Superior temporal gyrus (tissue), 1 donor: ENCODE results near the gene ANTKMT.
A peak's percentile ranks its signal among the peaks of the same experiment; 100 is the strongest.
"Not testable (repeated sequence)": the region's sequence is repeated elsewhere in the genome, so short reads cannot be mapped to it uniquely, and the experiment has no call there.

Experiments
- DNase-seq: peaks from one replicate; pipeline ENCODE4 v3.0.0-alpha.2; 2016; ENCODE audit errors: extremely low spot score

The ANTKMT gene

DNA sequence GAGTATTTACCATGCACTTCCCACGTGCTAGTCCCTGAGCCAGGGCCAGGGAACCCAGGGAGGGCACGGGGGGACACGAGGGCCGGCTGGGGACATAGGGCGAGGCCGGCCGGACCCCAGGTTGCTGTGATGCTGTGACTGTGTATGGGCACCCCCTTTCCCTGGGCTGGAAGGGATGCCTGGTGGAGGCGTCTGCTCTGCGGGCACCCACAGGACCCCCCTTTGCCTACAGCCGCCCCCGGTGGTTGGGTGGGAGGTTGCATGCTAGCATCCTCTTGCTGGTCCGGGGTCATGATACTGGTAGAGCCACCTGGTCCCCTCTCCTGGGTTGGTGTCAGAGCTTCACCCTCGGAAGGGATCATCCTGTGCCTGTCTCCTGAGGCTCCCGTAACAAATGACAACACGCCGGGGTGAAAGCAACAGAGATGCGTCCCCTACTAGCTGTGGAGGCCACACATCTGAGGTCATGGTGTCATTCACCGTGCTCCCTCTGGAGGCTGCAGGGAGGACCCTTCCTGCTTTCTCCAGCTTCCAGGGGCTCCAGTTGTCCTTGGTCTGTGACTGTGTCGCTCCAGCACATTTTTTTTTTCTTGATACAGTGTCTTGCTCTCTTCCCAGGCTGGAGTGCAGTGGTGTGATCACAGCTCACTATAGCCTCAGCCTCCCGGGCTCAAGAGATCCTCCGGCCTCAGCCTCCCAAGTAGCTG lies 23.0 kb downstream of the ANTKMT start:
- no peak for DNase-seq

DNA sequence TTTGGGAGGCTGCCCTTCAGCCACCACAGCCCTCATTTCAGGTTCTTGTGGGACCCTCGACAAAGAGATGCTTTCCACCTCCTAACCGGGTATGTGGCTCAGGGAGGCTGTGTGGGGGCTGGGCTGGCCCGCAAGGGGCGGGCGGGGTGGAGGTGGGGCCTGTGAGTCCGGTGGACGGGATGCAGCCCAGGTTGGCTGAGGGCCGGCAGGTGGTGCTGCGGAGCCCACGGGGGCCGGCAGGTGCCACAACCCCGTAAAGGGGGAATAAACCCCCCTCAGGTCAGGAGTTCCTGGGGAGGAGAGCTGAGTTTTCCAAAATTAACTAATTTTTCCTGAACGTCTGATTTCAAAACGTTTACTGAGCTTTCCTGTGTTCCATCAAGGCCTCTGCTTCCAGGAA lies 24.8 kb downstream of the ANTKMT start:
- no peak for DNase-seq

DNA sequence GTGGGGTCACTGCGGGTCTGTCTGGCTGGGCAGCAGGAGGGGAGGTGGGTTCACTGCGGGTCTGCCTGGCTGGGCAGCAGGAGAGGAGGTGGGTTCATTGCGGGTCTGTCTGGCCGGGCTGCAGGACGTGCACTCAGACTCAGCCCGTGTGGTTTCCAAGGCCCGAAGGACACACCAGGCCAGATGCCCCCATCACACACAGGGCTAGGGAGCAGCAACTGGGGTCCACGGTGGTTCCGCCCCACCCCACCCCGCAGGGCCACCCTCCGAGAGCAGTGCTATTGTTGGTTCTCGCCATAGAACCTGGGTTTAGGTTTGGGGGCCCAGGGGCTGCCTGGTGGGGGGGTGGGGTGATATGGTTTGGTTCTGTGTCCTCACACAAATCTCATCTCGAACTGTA lies 25.7 kb downstream of the ANTKMT start:
- DNase-seq: no peak

DNA sequence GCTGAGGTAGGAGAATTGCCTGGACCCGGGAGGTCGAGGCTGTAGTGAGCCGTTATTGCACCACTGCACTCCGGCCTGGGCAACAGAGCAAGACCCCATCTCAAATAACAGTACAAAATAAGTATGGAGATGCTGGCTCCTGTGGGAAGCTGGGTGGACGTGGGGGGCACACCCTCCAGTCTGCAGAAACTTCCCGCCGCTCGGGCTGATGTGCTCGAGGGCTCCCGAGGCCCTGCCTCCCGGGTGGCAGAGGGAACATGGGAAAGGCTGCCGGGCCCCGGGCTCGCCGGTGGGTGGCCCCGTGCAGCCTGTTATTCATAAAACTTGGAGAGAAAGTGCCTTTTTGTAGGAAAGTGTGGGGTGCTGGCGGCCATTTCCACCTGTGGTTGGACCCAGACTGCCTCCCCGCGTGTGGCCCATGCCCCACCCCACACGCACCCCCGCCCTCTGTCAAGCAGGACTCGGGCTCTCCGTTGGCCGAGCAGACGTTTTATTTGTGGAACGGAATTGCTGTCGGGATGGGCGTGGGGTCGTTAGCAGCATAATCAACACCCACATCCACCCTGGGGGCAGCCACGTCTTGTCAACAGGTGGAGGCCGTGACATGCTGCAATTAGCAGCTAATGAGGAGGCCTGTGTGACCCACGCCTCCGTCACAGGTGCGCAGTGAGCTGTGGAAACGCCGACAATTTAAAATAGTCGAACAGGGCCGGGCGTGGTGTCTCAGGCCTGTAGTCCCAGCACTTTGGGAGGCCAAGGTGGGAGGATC lies 27.2 kb downstream of the ANTKMT start:
- DNase-seq: no peak

DNA sequence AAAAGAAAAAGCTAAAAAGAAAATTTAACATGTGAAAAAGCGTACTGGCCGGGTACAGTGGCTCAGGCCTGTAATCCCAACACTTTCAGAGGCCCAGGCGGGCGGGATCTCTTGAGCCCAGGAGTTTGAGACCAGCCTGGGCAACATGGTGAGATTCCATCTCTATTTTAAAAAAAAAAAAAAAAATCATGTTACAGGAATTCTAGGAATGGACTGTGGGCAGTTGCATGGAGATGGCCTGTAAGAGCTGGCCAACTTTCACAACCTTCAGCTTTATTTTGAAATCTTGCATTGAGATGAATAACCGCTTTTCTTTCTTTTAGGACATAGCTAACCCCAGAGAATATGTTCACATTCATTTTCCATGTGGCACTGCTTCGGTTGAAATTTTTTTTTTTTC lies 28.1 kb downstream of the ANTKMT start:
- no peak for DNase-seq

DNA sequence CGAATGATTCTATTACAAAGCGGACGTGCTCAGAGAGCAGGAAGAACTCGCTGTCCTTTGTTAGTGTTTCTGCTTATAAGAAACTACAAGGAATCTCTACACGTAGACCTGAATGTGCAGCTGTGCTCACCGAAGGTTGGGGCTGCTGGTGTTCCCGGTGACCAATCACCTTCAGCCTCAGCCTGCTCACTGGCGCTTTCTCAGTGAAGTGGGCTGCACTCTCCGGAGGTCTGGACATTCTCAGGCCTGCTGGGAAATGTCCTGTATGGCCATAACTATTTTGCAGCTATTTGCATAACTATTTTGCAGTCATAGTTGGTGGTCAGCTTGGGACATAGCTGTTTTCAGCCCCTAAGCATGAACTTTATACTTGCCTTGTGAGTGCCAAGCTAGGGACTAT lies 29.5 kb downstream of the ANTKMT start:
- no peak for DNase-seq

DNA sequence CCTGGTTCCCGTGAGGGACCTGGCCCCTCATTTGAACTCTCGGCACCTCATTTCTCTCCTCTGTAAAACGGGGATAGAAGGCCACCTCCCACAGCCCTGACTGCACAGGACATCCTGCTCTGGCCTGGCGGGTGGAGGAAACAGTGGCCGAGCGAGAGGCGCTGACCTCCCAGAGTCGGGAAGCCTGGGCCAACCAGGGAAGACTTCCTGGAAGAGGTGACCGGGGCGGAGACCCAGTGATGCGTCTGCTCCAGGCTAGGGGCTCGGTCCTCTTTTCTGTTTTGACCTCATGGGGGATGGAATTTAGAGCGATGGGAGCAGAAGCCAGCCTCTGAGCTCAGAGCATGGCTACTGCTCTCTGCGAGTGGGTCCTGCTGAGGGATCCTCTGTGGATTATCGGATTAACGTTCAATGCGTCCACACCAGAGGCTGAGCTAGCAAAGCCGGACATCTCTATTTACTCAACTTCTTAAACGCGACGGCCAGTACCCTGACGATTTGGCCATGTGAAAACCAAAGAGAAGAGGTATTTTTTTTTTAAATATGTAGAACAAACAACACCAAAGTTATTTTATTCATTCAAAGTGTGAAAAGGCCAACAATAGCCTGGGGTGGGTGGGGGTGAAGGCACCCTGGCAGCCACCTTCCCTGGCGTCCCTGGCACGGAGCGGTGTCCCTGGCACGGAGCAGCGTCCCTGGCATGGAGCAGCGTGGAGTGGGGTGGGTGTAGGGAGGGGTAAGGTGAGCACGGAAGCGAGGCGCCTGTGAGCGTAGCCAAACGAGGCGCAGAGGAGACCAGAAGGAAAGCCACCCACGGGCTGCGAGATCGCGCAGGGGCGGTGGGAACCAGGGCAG lies 30.4 kb downstream of the ANTKMT start:
- peak; percentile 26 for DNase-seq

DNA sequence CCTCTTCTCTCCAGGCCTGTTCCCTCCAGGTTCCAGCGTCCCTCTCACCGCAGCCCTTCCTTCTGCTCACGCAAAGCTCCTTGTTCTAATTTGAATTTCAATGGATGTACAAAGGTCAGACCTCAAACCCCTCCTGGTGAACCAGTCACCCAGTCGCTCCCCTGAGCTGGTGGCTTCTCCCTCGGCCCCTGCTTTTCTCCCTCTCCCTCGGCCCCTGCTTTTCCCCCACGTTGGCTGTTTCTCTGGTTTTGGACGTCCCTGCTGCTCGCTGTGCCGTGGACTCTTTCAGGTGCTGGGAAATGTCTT lies 31.0 kb downstream of the ANTKMT start:
- no peak for DNase-seq

DNA sequence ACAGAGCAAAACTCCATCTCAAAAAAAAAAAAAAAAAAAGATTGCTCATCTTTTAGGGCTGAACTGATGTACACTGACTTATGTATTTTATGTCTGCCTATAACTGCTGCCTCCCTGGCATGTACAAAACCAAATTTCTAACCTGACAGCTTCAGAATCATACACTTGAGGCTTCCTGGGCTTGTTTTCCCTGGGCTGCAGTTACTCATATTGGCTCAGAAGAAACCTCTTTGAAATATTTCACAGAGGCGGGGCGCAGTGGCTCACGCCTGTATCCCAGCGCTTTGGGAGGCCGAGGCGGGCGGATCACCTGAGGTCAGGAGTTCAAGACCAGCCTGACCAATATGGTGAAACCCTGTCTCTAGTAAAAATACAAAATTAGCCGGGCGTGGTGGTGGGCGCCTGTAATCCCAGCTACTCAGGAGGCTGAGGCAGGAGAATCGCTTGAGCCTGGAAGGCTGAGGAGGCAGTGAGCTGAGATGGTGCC lies 33.2 kb downstream of the ANTKMT start:
- DNase-seq: not testable (repeated sequence)

DNA sequence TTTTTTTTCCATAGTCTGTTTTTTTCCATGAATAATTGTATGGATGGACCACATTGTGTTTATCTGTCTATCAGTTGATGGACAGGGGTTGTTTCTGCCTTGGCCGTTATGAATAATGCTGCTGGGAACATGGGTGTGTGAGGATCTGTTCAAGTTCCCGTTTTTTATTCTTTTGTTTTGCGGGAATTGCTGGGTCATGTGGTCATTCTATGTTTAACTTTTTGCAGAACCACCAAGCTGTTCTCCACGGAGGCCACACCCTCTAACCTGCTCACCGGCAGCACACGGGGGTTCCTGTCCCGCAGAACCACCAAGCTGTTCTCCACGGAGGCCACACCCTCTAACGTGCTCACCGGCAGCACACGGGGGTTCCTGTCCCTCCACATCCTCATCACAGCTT lies 33.7 kb downstream of the ANTKMT start:
- no peak for DNase-seq

DNA sequence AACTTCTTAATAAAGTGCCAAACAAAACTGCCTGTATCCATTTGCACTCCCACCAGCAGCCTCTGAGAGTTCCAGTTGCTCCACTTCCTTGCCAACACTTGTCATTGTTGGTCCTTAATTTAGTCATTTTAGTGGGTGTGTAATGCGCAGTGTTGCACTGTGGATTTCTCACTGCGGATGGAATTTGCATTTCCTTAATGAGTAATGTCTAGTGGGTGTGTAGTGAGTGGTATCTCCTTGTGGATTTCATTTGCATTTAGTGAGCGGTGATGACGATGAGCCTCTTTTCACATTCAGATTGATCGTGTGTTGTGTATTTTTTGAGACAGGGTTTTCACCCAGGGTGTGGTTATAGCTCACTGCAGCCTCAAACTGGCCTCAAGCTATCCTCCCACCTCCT lies 35.5 kb downstream of the ANTKMT start:
- DNase-seq: no peak

DNA sequence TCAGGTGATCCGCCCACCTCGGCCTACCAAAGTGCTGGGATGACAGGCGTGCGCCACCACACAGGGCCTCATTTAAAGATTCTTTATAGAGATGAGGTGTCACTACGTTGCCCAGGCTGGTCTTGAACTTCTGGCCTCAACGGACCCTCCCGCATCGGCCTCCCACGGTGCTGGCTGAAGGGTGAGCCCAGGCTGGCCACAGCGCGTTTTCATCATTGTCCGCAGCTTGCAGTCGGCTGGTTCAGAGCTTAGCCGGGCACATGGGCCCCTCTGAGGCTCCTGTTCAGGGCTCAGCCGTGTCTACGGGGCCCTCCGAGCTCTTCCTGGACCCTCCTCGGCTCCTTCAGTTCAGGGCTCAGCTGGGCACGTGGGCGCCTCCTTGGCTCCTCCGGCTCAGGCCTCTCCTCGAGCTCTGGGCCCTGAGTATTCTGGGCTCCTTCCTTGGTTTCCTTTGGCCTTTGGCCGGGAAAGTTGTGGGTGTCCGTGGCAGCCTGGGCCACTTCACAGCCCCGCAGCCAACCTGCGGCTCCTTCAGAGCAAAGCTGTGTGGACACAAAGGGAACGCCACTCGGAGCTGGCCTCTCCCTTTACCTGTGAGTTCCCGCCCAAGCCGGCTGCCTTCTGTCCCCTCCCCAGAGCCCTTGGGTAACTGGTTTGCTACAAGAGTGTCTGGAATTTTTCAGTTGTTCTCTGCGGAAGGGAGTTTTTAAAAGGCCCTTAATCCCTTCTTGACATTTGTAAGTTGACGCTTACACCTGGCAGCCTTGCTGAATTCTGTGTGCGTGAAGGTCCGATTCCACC lies 38.4 kb downstream of the ANTKMT start:
- DNase-seq: no peak

DNA sequence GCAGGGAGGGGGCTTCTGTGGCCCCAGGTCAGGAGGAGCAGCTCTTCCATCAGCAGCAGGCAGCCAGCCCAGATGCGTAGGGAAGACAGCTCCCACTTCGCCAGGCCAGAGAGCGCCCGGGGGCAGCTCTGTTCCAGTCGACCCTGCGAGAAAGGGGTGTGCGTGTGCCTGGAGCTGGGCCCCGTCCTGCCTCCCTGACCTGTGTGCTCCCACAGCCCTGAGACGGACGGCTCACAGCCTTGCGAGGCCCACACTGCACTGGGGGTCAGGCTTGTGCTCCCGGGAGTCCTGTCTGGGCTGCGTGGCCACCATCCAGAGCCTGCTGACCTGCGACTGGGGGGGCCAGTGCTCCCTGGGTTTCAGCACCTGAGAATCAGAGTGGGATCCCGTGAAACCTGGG lies 39.1 kb downstream of the ANTKMT start:
- no peak for DNase-seq

DNA sequence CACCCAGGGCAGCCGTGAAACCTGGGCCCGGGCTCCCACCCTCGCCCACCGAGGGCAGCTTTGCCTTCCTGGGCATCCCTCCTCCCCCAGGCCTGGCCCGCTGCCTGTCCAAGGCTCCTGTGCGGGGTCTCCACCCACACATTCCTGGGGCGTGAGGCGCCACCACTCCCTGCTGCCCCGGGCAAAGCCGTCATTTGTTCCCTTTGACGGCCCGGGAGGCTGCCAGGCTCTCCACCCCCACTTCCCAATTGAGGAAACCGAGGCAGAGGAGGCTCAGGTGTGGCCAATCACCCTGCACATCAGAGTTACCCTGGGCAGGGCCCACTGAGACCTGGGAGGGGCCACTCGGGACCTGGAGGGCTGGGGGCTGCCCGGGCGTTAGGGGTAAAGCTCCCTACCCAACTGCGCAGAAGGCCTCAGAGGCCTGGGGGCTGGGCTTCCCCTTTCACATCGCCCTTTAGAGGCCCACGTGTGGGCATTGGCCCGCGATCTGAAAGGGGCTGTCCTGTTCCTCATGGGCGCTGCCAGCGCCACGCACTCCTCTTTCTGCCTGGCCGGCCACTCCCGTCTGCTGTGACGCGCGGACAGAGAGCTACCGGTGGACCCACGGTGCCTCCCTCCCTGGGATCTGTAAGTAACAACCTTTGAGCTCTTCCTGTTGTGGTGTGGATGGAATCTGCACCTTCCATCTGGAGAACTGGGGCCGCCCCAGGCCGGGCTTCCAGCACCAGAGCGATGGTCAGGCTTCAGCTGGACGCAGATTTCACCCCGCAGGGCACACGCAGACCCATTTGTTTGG lies 39.8 kb downstream of the ANTKMT start, which contains the start of gene MSLN:
Gene MSLN (plus strand): TSS at position 190 of the 799 bp plus-strand sequence. CDS start 1,947 bp downstream, outside the sequence.
- DNase-seq: no peak

DNA sequence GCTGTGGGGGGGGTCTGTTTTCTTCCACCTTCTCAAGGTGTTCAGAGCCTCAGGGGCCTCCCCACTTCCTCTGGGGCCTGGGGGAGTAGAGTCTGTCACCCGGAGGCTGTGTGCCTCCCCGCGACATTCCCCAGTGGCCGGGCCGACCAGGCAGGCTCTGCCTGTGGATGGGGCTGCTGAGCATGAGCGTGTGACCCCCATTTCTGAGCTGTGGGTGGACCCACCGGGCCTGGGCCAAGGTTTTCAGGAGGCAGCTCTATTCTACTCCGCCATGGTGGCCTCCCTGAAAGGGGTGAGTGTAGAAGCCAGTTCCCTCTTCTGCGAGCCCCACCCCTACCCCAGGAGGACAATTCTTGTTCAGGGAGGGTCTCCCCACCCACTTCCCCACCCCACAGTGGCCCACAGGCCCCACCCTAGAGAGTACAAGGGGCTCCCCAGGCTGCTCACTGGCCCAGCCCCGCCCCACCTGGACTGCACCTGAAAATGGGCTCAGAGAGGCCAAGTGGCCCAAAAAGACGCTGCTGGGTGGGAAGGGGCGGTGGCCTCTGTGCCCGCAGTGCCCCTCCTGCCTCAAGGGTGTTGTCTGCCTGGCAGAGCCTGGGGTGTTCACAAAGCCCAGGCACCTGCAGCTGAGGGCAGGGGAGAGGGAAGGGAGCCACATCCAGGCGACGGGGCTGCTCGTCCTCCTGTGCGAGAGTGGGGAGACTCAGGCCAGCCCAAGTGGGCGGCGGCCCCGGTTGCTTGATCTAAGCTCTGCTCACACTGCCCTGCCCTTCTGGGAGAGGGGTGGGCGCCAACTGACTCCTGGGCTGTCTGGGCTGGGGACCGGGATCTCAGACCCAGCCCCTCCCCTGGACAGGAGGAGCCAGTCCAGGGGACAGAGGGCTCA lies 40.9 kb downstream of the ANTKMT start:
- DNase-seq: no peak

DNA sequence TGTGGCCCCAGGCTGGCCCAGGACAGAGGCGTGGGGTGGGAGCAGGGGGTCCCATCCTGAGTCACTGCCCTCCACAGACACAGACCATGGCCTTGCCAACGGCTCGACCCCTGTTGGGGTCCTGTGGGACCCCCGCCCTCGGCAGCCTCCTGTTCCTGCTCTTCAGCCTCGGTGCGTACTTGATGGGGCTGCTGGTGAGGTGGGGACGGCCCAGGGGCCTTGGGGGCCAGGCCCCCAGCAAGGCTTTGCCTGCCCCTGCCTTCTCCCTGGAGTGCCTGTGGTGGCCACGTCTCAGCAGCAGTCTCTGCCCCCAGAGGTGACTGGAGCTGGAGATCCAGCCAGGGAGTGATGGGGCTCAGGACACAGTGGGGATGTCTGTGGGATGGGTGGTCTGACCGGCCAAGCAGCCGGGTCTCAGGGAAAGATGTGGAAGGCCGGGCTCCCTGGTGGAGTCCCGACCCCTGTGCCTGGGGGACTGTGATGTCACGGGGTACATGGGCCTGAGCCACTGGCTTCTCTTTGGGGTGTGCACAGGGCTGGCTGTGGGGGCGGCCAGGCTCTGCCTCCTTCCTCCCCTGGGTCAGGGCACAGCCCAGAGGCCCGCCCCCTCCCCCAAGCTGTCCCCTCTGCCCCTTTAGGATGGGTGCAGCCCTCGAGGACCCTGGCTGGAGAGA lies 41.8 kb downstream of the ANTKMT start:
- DNase-seq: no peak

DNA sequence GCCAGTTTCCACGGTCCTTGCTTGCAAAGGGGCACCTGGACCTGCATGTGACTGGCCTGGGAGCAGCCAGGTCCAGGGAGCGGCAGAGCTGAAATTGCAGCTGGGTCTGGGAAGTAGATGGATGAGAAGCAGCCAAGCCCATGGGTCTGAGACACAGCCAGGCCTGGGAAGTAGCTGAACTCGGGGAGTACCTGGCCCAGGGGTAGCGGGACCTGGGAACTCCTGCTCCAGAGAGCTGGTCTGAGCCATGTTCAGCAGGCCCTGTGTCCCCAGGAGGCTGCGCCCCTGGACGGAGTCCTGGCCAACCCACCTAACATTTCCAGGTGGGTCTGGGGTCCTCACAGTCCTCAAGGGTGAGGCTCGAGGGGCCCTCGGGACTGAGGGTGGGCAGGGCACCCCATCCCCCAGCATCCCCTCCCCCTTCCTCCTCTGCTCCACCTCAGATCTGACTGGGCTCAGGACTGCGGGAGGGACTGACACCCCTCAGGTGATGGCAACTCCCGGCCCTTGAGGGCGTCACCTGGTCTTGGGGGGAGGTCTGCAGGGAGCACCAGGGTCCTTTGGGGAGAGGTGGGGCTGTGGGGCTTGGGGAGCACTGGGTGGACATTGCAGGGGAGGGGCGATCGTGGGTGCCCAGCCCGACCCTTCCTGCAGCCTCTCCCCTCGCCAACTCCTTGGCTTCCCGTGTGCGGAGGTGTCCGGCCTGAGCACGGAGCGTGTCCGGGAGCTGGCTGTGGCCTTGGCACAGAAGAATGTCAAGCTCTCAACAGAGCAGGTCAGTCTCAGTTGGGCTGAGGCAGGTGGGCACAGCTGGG lies 42.6 kb downstream of the ANTKMT start:
- no peak for DNase-seq

DNA sequence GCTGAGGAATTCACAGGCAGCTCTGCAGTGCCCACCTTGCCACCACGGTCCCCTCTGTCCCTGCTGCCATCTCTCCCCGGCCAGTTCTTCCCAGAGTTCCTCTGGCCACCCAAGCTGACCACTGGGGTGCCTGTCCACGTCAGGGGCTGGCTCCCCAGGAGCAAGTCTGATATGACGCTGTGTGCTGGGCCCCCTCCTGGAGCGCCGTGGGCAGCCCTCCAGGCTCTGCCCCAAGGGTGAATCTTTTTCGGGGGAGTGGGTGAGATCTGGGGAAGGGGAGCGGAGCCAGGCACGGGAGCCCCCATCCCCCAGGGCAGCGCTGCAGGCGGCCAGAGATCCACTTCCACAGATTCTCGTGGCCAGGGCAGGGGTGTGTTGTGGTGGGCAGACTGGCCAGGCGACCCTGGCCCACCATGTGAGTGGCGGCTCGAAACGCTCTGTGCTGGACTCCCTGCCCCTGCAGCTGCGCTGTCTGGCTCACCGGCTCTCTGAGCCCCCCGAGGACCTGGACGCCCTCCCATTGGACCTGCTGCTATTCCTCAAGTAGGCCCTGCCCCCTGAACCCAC lies 43.3 kb downstream of the ANTKMT start:
- DNase-seq: no peak
